Mesodermal cell (in vitro differentiated cells): ENCODE data around the gene ZNF580.
A peak's percentile ranks its signal among the peaks of the same experiment; 100 is the strongest.

Experiments used
- H3K27ac ChIP-seq: 2 replicates; pipeline ENCODE4 v1.7.0; 2013; ENCODE audit warnings: mild to moderate bottlenecking, low read depth, low read length, moderate library complexity; ENCODE audit not compliant: severe bottlenecking
- H3K36me3 ChIP-seq: 2 replicates; pipeline ENCODE4 v1.7.1; 2013; ENCODE audit warnings: mild to moderate bottlenecking, low read length, moderate library complexity; ENCODE audit not compliant: control insufficient read depth, insufficient read depth
- H3K4me1 ChIP-seq: one replicate; pipeline ENCODE4 v1.7.1; 2013; ENCODE audit warnings: mild to moderate bottlenecking, low read length; ENCODE audit not compliant: insufficient read depth, control insufficient read depth, poor library complexity, severe bottlenecking
- H3K4me3 ChIP-seq: 2 replicates; pipeline ENCODE4 v1.7.0; 2013; ENCODE audit warnings: low read length, control low read depth, mild to moderate bottlenecking; ENCODE audit not compliant: insufficient read depth, poor library complexity, severe bottlenecking; ENCODE audit errors: extremely low read depth
- H3K9me3 ChIP-seq: 2 replicates; pipeline ENCODE4 v1.7.1; 2013; ENCODE audit warnings: mild to moderate bottlenecking, low read length, moderate library complexity; ENCODE audit not compliant: control insufficient read depth
- WGBS, 2 experiments: methylation state at CpG; one replicate each; pipeline ENCODE4 v1.1.5; 2013; ENCODE audit warnings: missing lambda C conversion rate in 2 of 2; ENCODE audit not compliant: insufficient coverage in 2 of 2; 5-methylcytosine and 5-hydroxymethylcytosine counted together

ZNF580 gene

GRCh38 chr19:55666343-55667005, 25.7 kb downstream of the ZNF580 start:
- 95 to 97% methylated on average over 12 of the region's 12 CpGs for WGBS, 2 experiments
- Histone ChIP-seq H3K9me3 (no peaks in the 10 kb centered on the region), H3K4me1 (no peaks in the 10 kb centered on the region), H3K36me3 (peaks cover 90% of the 10 kb centered on the region), H3K27ac (no peak overlapping the region), H3K4me3 (no peak overlapping the region)

DNA sequence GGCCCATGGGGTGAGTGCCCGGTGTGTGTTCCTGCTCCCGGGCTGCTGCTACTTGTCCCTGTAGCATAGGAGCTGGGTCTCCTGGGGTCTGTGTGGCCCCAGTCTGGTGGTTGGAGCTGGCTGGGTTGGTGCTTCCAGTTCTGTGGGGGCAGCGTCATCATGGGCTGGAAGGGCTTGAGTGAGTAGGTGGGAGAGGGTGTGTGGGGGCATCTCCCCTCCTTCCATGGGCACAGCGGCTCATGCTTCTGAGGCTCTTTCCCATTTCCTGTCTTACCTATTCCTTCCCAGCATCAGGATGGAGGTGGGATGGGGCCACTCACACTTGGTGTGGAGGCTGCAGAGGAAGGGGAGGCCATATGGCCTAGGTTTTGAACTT, 26.2 kb downstream of the ZNF580 start:
- H3K4me3 ChIP-seq, result no peak overlapping the region
- no peaks in the 10 kb centered on the region for H3K4me1 ChIP-seq
- H3K27ac ChIP-seq, result no peak overlapping the region
- H3K36me3 ChIP-seq, result peaks cover 90% of the 10 kb centered on the region
- WGBS, 2 experiments, result 100% methylated on average over 2 of the region's 4 CpGs
- H3K9me3 ChIP-seq, result no peaks in the 10 kb centered on the region

DNA sequence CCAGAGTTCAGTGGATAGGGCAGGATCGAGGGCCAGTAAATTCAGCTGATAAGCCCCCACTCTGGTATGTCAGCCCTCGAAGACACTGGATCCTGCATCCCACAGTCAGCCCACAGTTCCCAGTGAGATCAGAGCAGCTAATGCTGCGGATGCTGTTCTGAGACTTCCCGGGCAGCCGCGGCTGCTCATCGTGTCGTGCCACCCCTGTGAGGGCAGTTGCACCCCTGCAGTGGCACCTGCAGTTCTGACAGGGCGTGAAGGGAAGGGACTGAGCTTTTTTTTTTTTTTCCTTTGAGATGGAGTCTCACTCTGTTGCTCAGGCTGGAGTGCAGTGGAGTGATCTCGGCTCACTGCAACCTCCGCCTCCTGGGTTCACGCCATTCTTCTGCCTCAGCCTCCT, 26.7 kb downstream of the ZNF580 start:
- no peak overlapping the region for H3K27ac ChIP-seq
- WGBS, 2 experiments, result 89 to 95% methylated on average over 8 to 12 of the region's 12 CpGs
- H3K4me1 ChIP-seq, result no peaks in the 10 kb centered on the region
- H3K9me3 ChIP-seq, result no peaks in the 10 kb centered on the region
- no peak overlapping the region for H3K4me3 ChIP-seq
- peaks cover 88% of the 10 kb centered on the region for H3K36me3 ChIP-seq

DNA sequence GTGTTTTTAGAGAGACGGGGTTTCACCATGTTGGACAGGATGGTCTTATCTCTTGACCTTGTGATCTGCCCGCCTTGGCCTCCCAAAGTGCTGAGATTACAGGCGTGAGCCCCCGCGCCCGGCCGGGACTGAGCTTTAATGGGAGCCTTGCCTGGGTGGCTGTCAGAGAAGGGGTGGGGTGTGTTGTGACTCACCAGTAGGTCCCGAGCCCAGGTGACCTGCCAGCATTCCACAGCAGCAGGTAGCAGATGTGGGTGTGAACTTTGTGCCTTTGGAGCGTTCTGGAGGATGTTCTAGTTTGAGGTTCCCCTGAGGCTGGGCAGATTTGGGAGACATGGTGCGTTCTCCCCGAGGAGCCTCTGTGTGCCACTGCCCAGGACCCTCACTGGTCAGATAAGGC, 27.2 kb downstream of the ZNF580 start:
- Histone ChIP-seq H3K27ac (no peak overlapping the region), H3K4me3 (no peak overlapping the region), H3K4me1 (no peaks in the 10 kb centered on the region), H3K36me3 (peaks cover 88% of the 10 kb centered on the region), H3K9me3 (no peaks in the 10 kb centered on the region)
- 93 to 95% methylated on average over 5 to 11 of the region's 11 CpGs for WGBS, 2 experiments

DNA sequence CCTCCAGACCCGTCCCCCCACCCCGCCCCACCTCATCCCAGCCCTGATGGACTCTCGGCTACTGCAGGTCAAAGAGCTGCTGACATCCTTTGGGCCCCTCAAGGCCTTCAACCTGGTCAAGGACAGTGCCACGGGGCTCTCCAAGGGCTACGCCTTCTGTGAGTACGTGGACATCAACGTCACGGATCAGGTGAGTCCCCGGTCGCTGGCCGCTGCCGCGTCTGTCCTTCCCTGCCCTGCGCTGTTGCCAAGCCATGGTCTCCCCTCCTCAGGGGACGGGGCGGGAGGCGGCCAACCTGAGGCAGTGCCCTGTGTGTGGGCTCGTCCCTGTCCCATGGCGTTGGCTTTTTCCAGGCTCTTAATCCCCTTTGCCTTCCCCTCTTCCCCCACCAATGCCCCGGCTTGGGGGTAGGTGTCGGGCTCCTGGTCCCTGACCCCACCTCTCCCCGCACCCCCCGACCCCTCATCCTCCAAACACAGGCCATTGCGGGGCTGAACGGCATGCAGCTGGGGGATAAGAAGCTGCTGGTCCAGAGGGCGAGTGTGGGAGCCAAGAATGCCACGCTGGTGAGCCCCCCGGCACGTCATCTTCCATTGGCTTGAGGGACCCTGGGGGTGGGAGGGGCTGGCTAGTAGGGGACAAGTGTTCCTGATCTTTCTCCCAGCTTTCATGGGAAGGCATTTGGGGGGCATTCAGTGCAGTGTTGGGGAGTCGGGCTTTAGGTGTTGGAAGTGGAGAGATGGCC, 28.0 kb downstream of the ZNF580 start:
- WGBS, 2 experiments, result 91 to 97% methylated on average over 21 to 24 of the region's 30 CpGs
- Histone ChIP-seq H3K27ac (no peak overlapping the region), H3K36me3 (peaks cover 85% of the 10 kb centered on the region)

DNA sequence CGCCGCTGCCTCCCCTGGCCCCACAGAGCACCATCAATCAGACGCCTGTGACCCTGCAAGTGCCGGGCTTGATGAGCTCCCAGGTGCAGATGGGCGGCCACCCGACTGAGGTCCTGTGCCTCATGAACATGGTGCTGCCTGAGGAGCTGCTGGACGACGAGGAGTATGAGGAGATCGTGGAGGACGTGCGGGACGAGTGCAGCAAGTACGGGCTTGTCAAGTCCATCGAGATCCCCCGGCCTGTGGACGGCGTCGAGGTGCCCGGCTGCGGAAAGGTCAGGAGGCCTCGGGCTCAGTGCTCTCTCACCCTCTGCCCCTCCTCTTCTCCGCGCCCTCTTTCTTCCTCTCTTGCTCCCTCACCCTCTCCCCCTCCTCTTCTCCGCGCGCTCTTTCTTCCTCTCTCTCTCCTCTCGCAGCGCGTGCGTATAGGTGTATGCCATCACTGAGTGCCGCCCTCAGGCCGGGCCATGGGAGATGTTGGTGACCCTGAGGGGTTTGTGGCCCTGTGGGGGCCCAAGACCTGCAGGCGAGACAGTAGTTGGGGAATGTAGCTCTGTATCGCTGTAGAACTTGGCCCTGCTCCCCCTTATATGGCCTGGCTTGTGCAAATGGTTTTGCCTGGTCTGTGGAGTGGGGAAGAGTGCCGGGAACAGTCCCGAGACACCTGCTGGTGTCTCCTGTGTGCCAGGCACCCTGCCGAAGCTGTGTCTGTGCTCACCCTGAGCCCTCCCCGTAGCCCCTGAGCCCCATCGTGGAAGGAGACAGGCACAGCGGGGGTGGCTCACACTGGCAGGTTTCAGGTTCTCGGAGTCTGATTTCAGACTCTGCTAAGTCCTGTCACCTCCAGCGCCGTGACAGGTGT, 28.8 kb downstream of the ZNF580 start:
- H3K4me1 ChIP-seq, result peaks cover 10% of the 10 kb centered on the region
- H3K36me3 ChIP-seq, result peaks cover 78% of the 10 kb centered on the region
- WGBS, 2 experiments, result 92 to 93% methylated on average over 31 to 38 of the region's 43 CpGs
- H3K9me3 ChIP-seq, result no peaks in the 10 kb centered on the region
- H3K27ac ChIP-seq, result no peak overlapping the region
- H3K4me3 ChIP-seq, result no peak overlapping the region

More for the DNA sequence above, 28.0 kb downstream of the ZNF580 start:
- no peak overlapping the region for H3K4me3 ChIP-seq
- H3K4me1 ChIP-seq, result peaks cover 5% of the 10 kb centered on the region
- no peaks in the 10 kb centered on the region for H3K9me3 ChIP-seq

DNA sequence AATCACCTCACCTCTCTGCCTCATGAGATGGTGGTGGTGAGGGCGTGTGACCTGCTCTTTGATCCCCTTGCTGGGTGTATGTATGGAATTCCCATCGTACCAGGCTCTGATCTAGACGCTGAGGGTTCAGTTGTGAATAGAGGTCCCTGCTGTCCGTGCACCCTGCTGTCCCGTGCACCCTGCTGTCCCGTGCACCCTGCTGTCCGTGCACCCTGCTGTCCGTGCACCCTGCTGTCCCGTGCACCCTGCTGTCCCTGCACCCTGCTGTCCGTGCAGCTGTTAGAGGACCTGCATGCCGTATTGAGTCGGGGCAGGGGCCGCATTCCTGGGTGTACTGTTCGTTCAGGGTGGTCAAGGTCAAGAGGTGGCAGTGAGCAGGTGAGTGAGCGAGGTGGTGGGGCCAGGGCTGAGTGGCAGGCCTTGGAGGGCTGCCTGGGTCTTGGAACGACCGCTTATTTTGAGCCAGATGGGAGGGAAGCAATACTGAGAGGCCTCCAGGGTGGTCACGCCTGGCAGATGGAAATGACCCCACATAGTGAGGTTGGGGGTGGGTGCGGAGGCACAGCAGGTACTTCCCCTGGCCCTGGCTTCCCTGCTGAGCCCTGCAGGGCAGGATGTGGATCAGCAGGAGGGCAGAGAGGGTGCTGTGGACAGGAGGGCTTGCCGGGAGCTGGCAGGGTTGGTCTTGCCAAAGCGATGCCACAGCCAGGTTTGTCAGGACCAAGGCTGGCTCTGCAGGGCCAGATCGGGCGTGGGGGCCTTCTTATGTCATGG, 29.7 kb downstream of the ZNF580 start:
- Histone ChIP-seq H3K36me3 (peaks cover 73% of the 10 kb centered on the region), H3K9me3 (no peaks in the 10 kb centered on the region), H3K4me3 (no peak overlapping the region), H3K4me1 (peaks cover 10% of the 10 kb centered on the region), H3K27ac (peak overlapping the region; percentile 23)
- WGBS, 2 experiments, result 91 to 94% methylated on average over 18 to 22 of the region's 23 CpGs

DNA sequence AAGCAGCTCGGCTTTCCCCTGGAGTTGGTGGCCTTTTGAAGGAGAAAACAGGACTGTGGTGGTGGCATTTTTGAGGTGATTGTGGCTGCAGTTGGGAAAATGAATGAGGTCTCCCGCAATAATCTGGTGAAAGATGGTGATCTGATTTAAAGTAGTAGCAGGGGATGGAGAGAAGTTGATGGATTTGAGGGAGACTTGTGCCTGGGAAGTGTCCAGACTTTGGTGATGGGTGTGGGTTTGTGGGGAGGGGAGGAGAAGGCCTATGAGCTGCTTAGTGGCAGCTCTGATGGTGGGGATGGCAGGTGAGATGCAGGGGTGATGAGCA, 30.2 kb downstream of the ZNF580 start:
- Histone ChIP-seq H3K36me3 (peaks cover 68% of the 10 kb centered on the region), H3K27ac (peak overlapping the region; percentile 23), H3K4me3 (no peak overlapping the region), H3K9me3 (no peaks in the 10 kb centered on the region), H3K4me1 (peaks cover 12% of the 10 kb centered on the region)
- WGBS, 2 experiments, result 88 to 97% methylated on average over 2 of the region's 2 CpGs

GRCh38 chr19:55672418-55672817, 31.6 kb downstream of the ZNF580 start:
- H3K4me1 ChIP-seq, result peaks cover 23% of the 10 kb centered on the region
- WGBS, 2 experiments, result 92 to 100% methylated on average over 1 to 4 of the region's 5 CpGs
- H3K36me3 ChIP-seq, result peaks cover 58% of the 10 kb centered on the region
- H3K9me3 ChIP-seq, result no peaks in the 10 kb centered on the region
- no peak overlapping the region for H3K27ac ChIP-seq
- H3K4me3 ChIP-seq, result no peak overlapping the region

DNA sequence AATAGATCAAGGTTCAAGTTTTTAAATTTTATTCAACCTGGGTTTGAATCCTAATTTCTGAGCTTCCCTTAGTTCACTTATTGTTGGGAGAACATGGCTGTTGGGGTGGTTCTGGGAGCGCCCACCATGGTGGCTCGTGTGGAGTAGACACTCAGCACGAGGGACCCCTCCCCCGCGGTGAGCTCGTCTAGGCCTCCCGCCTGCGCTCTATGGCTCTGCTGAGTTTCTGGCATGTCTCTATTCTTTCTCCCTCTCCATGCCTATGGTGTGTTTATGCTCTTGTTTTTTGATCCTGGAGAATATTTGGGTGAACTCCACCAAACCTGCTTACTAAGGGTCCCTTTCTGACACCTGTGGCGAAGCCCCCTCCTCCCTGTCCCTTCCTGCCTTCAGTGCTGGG, 32.7 kb downstream of the ZNF580 start:
- Histone ChIP-seq H3K27ac (peak overlapping the region; percentile 12), H3K9me3 (no peaks in the 10 kb centered on the region), H3K4me3 (no peak overlapping the region), H3K4me1 (peaks cover 23% of the 10 kb centered on the region), H3K36me3 (peaks cover 57% of the 10 kb centered on the region)
- 70 to 80% methylated on average over 3 to 9 of the region's 9 CpGs for WGBS, 2 experiments
